Lower lobe of right lung (tissue), 2 donors: ENCODE results near the gene NTN4. TPM values are rescaled to one million over a fixed set of nuclear protein-coding genes. Genes with fewer than 3 reads are reported as not detected.
A peak's percentile ranks its signal among the peaks of the same experiment; 100 is the strongest.

ENCODE experiments used
- ATAC-seq, 2 donors: fragments of 200-7000 bp; cut with Tn5 transposase; one replicate each; pipeline ENCODE4 v1.9.1; 2020 to 2022; ENCODE audit warnings: mild to moderate bottlenecking in 2 of 2, moderate library complexity in 2 of 2
- DNase-seq: peaks from one replicate; pipeline ENCODE4 v3.0.0-alpha.2; 2020
- H3K27ac ChIP-seq: fragments of 200-600 bp; one replicate; pipeline ENCODE4 v1.8.0; 2022
- H3K27me3 ChIP-seq: fragments of 200-600 bp; one replicate; pipeline ENCODE4 v1.8.0; 2022; ENCODE audit warnings: low read depth
- H3K36me3 ChIP-seq: fragments of 200-600 bp; one replicate; pipeline ENCODE4 v1.8.0; 2022; ENCODE audit warnings: mild to moderate bottlenecking
- H3K4me1 ChIP-seq: fragments of 200-600 bp; one replicate; pipeline ENCODE4 v1.8.0; 2022
- H3K4me3 ChIP-seq: fragments of 200-600 bp; one replicate; pipeline ENCODE4 v1.8.0; 2022; ENCODE audit warnings: mild to moderate bottlenecking
- H3K9me3 ChIP-seq: fragments of 200-600 bp; one replicate; pipeline ENCODE4 v1.8.0; 2022
- intact Hi-C: fragments of 100-400 bp; cut with DNase I; formaldehyde crosslinking; loops from one replicate; pipeline ENCODE4 v1.11.0; 2022
- total RNA-seq: library from RNA; stranded (reverse); fragmentation: NEBNext Ultra II Directional; extraction: Animal tissue kit (Norgen Biotek cat#: 25700); gene quantifications from one replicate; pipeline ENCODE4 v1.2.1, GENCODE V29; 2021
- TF ChIP-seq, protein P1 (sequence below): fragments of 200-600 bp; IDR thresholded peaks from one replicate; pipeline ENCODE4 v1.8.0; 2022; ENCODE audit warnings: antibody characterized with exemption, mild to moderate bottlenecking
- donor health status: DM: no; HTN: yes; CAD: no; lungs with severe emphysema.

Gene NTN4
- total RNA-seq, 1 donor from 2014 or later: 140 TPM

DNA sequence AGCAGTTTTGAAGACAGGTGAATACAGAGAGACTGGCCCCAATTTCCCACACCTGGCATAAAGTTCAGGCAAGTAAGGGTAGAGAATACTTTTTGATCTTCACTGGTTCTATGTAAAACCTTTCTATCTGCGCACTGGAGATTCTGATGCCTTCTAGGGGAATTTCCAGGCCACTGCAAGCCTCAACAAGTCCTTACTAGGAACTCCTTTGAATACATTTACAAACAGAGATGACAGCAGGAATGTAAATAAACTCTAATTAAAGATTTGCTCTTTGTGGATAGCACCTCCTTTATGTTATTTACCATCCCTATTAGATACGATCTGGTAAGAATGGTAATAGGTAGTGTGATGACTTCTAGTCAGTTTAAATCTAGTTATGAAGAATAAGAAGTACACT lies 69.2 kb downstream of the NTN4 start:
- ATAC-seq (no peak), DNase-seq (no peak)
- H3K27me3 ChIP-seq: no peaks in the 10 kb centered on the region
- H3K9me3 ChIP-seq: no peaks in the 10 kb centered on the region
- TF ChIP-seq, protein P1, sequence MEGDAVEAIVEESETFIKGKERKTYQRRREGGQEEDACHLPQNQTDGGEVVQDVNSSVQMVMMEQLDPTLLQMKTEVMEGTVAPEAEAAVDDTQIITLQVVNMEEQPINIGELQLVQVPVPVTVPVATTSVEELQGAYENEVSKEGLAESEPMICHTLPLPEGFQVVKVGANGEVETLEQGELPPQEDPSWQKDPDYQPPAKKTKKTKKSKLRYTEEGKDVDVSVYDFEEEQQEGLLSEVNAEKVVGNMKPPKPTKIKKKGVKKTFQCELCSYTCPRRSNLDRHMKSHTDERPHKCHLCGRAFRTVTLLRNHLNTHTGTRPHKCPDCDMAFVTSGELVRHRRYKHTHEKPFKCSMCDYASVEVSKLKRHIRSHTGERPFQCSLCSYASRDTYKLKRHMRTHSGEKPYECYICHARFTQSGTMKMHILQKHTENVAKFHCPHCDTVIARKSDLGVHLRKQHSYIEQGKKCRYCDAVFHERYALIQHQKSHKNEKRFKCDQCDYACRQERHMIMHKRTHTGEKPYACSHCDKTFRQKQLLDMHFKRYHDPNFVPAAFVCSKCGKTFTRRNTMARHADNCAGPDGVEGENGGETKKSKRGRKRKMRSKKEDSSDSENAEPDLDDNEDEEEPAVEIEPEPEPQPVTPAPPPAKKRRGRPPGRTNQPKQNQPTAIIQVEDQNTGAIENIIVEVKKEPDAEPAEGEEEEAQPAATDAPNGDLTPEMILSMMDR: no peak
- no peak overlapping the region for H3K4me3 ChIP-seq
- H3K4me1 ChIP-seq: no peaks in the 10 kb centered on the region
- H3K27ac ChIP-seq: no peak overlapping the region
- intact Hi-C loops: no loop called here
- H3K36me3 ChIP-seq: no peaks in the 10 kb centered on the region

DNA sequence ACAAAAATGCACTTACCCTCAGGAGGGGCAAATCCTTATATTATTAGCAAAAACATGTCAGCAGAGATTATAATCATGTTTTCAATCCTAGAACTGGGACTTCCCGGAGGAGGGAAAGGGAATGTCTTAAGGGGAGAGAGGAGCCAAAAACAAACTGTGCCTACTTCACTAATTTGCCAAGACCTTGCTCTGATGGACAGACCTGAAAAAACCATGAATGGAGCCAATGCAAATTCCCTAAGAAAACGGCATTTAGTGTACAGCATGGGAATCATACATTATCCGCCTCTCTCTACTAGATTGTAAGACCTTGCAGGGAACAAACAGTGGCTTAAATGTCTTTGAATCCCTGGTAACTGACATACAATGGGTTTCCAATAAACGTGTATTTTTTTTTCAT lies 70.4 kb downstream of the NTN4 start:
- no peak overlapping the region for H3K4me3 ChIP-seq
- no peaks in the 10 kb centered on the region for H3K4me1 ChIP-seq
- H3K36me3 ChIP-seq: no peaks in the 10 kb centered on the region
- DNase-seq (no peak), ATAC-seq (no peak)
- TF ChIP-seq, protein P1: no peak
- H3K9me3 ChIP-seq: no peaks in the 10 kb centered on the region
- H3K27me3 ChIP-seq: no peaks in the 10 kb centered on the region
- H3K27ac ChIP-seq: no peak overlapping the region
- intact Hi-C loops: no loop called here

DNA sequence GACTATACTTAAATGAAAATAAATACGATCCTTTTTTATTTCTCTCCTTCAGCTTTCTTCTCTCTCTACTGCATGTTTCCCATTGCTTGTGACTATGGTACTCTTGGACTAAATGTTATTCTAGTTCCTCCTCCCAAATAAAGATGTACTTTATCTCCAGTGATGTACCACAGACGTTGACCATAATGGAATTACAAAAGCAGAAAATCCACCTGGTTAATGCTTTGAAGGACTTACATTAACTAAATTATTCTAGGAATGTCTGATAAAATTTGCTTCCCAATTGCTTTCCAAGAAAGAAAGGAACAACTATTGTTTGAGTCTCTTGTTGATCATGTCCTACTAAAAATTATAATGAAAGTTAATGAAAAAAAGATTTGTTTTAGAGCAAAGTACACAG lies 71.8 kb downstream of the NTN4 start:
- intact Hi-C loops: no loop called here
- Histone ChIP-seq H3K36me3 (no peaks in the 10 kb centered on the region), H3K27ac (no peak overlapping the region), H3K4me1 (no peaks in the 10 kb centered on the region), H3K27me3 (no peaks in the 10 kb centered on the region), H3K4me3 (no peak overlapping the region), H3K9me3 (no peaks in the 10 kb centered on the region)
- ATAC-seq: no peak
- TF ChIP-seq, protein P1: no peak
- no peak for DNase-seq

DNA sequence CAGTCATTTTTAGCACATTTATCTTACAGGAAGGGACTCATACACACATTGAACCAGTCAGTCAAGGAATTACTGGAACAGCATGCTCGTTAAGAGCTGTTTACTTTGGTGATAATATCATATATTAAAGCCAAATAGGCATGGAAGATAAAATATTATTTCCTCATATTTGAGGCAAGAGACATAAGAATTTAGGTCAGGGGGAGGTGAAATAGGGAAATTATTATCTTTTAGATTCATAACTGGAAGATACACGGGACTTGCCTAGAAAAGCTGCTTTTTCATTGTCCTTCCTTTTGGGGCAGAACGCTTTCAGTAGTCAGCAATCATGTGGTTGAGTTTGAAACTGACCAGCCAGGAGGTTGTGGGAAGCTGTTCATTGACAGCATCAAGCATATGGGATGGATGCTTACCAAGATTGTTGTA lies 72.5 kb downstream of the NTN4 start:
- H3K27ac ChIP-seq: no peak overlapping the region
- TF ChIP-seq, protein P1: no peak
- ATAC-seq: peak in 1 of 2 donors; percentile 73
- no peak for DNase-seq
- no peaks in the 10 kb centered on the region for H3K36me3 ChIP-seq
- no peaks in the 10 kb centered on the region for H3K27me3 ChIP-seq
- H3K4me1 ChIP-seq: no peaks in the 10 kb centered on the region
- no peaks in the 10 kb centered on the region for H3K9me3 ChIP-seq
- no peak overlapping the region for H3K4me3 ChIP-seq
- intact Hi-C loops: no loop called here

DNA sequence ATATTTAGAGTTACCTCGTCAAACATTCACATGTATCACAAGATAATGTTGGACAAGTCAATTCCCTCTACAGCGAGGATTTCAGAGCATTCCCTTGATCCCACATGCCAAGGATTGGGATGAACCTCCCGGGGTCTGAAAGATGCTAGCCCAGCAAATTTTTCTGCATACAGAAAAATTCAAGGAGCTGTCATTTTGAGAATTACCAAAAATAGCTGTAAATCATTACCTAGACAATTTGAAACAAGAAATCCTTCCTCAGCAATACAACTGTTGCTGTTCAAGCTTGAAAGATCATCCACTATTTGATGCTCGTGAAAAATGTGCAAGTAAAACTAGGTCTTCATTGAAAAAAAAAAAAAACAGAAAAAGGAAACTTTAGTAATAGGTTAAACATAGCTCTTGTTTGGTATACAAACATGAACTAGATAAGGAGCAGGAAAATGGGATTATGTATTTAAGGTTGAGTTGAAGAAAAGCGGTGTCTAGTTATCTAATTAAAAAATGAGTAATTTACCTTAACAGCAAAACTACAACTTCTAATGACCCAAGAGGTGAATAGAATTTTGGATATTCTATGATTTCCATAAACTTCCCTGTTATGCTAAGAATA lies 73.1 kb downstream of the NTN4 start:
- TF ChIP-seq, protein P1: no peak
- no peak for ATAC-seq
- H3K27ac ChIP-seq: no peak overlapping the region

More for the DNA sequence above, 73.1 kb downstream of the NTN4 start:
- Histone ChIP-seq H3K27me3 (no peaks in the 10 kb centered on the region), H3K36me3 (no peaks in the 10 kb centered on the region), H3K9me3 (no peaks in the 10 kb centered on the region), H3K4me3 (no peak overlapping the region), H3K4me1 (no peaks in the 10 kb centered on the region)
- no peak for DNase-seq
- intact Hi-C loops: no loop called here
